Endothelial cell of umbilical vein (primary cell): Measurements from ENCODE around the gene KLRB1.

Source experiments
- EZH2 ChIP-seq: IDR thresholded peaks from 2 replicates; pipeline ENCODE4 v1.6.1; 2012; ENCODE audit warnings: borderline replicate concordance, low read depth, mild to moderate bottlenecking, moderate library complexity, low read length, inconsistent platforms; ENCODE audit not compliant: severe bottlenecking
- POLR2A ChIP-seq: IDR thresholded peaks from 2 replicates; pipeline ENCODE4 v1.6.1; 2012; ENCODE audit warnings: low read depth, mild to moderate bottlenecking, control low read depth, low read length
- POLR2AphosphoS5 ChIP-seq: IDR thresholded peaks from 2 replicates; pipeline ENCODE4 v1.6.1; 2012; ENCODE audit warnings: low read depth, mild to moderate bottlenecking, control low read depth, low read length, moderate library complexity; ENCODE audit not compliant: insufficient read depth
- TF ChIP-seq, protein P1 (sequence below), 2 donors: IDR thresholded peaks; 1 replicate in 1 of 2; 2 replicates in 1 of 2; pipeline ENCODE4 v1.5.1; 2011; ENCODE audit warnings: low read length in 2 of 2, mild to moderate bottlenecking in 2 of 2, moderate library complexity in 2 of 2, control low read depth in 1 of 2, inconsistent platforms in 1 of 2, low read depth in 1 of 2; ENCODE audit not compliant: insufficient read depth in 1 of 2; ENCODE audit errors: extremely low read depth in 1 of 2
- TF ChIP-seq, protein P2 (sequence below): IDR thresholded peaks from 2 replicates; pipeline ENCODE4 v1.6.1; 2011; ENCODE audit not compliant: insufficient read depth, insufficient read length

DNA sequence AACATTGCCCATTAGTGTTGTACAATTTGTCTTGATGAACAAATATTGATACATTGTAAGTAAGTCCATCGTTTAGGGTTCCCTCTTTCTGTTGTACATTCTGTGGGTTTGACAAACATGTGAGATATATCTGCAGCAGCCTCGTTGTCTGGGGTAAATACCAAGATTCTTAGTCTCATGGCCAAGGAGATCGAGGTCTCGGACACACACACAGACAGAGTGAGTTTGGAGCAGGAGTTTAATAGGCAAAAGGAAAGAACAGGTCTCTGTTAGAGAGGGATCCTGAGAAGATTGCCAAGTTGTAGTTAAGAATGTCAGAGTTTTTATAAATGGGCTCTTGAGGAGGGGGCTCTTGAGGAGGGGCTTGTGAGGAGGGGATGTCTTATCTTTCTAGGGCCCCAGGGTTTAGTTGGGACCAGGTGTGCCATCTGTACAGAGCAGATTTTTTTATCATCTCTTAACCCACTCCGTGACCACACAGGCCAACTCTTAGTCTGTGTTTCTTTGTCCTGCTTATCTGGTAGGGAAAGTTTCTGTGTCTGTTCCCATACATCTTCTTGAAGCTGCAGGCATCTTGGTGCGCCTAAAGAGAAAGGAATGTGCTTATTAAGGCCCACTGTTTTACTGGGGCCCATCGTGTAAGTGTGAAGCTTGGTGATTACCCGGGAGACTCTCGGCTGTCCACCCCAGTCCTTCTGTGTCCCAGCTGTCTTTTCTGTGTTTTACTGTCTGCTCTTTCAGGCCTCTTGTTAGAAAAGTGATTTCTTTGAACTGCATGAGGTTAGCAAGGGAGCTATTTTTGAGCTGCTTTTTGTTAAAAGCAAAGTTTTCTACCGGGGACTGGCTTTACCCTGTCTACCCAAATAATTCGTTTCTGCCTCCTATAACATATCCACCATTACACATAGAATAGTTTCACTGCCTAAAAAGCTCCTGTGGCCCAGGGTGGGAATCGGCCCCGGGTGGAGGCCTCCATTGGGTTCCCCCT is 39.4 kb upstream of the KLRB1 start:
- TF ChIP-seq, protein P1, sequence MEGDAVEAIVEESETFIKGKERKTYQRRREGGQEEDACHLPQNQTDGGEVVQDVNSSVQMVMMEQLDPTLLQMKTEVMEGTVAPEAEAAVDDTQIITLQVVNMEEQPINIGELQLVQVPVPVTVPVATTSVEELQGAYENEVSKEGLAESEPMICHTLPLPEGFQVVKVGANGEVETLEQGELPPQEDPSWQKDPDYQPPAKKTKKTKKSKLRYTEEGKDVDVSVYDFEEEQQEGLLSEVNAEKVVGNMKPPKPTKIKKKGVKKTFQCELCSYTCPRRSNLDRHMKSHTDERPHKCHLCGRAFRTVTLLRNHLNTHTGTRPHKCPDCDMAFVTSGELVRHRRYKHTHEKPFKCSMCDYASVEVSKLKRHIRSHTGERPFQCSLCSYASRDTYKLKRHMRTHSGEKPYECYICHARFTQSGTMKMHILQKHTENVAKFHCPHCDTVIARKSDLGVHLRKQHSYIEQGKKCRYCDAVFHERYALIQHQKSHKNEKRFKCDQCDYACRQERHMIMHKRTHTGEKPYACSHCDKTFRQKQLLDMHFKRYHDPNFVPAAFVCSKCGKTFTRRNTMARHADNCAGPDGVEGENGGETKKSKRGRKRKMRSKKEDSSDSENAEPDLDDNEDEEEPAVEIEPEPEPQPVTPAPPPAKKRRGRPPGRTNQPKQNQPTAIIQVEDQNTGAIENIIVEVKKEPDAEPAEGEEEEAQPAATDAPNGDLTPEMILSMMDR (IDR thresholded peaks at IDR 0.05; ENCODE audit: extremely low read depth in 1 of 2, insufficient read depth in 1 of 2, low read depth in 1 of 2, low read length in 2 of 2): no peak
- TF ChIP-seq POLR2A: no peak
- TF ChIP-seq EZH2: no peak
- no peak for TF ChIP-seq POLR2AphosphoS5
- TF ChIP-seq, protein P2, sequence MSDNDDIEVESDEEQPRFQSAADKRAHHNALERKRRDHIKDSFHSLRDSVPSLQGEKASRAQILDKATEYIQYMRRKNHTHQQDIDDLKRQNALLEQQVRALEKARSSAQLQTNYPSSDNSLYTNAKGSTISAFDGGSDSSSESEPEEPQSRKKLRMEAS: no peak
